ENCODE data around the gene LRRC75A.

LRRC75A gene

DNA sequence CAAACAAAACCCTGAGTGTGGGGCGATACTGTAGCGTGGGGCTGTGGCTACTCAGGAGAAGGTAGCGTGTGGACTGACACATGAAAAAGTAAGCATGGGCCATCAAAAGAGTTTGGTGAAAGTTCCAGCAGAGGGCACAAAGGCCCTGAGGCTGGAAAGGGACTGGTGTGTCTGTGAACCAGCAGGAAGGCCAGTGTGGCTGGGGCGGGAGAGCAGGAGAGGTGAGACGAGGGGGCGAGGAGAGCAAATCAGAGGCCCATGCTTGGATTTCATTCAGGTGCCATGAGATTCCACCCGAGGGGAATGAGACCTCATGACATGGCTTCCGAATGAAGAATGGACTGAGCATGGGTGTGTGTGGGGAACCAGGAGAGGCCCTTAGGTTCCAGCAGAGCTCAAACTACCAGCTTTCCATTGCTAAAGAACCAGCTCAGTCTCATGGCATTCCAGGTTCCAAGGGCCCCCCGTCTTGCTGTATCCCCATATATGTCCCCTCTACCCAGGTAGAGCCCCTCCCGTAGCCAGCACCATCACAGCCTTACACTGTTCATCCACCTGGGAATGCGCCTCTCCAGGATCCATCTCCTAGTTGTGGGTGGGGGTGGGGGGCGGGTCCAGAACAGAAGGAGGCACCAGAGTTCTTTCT, 45.5 kb downstream of the LRRC75A start:
- Histone ChIP-seq H3K36me3 (ENCODE audit: insufficient read depth, low read length) (peaks cover 84% of the 10 kb centered on the region), H4K20me1 (ENCODE audit: insufficient read depth, low read length) (no peaks in the 10 kb centered on the region), H3K9me3 (ENCODE audit: low read length) (no peaks in the 10 kb centered on the region), H3K4me2 (ENCODE audit: low read length) (no peak overlapping the region), H3K79me2 (ENCODE audit: insufficient read depth, low read length) (no peaks in the 10 kb centered on the region), H2AFZ (ENCODE audit: low read length) (no peak overlapping the region), H3F3A (ENCODE audit: insufficient read depth, low read length) (no peaks in the 10 kb centered on the region), H3K27me3 (ENCODE audit: insufficient read depth, low read length) (no peaks in the 10 kb centered on the region), H3K4me3 (ENCODE audit: low read depth, low read length, poor library complexity, severe bottlenecking) (no peak overlapping the region), H3K9ac (ENCODE audit: low read length) (no peak overlapping the region), H3K9me2 (ENCODE audit: low read depth, low read length) (no peaks in the 10 kb centered on the region), H3K27ac (ENCODE audit: low read depth, low read length, poor library complexity, severe bottlenecking) (no peak overlapping the region), H3K4me1 (ENCODE audit: insufficient read depth, low read length, severe bottlenecking) (peaks cover 15% of the 10 kb centered on the region)
- no peak for TF ChIP-seq EZH2 (IDR thresholded peaks at IDR 0.05; ENCODE audit: borderline replicate concordance, low read length)
- TF ChIP-seq, protein P1, sequence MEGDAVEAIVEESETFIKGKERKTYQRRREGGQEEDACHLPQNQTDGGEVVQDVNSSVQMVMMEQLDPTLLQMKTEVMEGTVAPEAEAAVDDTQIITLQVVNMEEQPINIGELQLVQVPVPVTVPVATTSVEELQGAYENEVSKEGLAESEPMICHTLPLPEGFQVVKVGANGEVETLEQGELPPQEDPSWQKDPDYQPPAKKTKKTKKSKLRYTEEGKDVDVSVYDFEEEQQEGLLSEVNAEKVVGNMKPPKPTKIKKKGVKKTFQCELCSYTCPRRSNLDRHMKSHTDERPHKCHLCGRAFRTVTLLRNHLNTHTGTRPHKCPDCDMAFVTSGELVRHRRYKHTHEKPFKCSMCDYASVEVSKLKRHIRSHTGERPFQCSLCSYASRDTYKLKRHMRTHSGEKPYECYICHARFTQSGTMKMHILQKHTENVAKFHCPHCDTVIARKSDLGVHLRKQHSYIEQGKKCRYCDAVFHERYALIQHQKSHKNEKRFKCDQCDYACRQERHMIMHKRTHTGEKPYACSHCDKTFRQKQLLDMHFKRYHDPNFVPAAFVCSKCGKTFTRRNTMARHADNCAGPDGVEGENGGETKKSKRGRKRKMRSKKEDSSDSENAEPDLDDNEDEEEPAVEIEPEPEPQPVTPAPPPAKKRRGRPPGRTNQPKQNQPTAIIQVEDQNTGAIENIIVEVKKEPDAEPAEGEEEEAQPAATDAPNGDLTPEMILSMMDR (IDR thresholded peaks at IDR 0.05; ENCODE audit: low read length), result no peak

DNA sequence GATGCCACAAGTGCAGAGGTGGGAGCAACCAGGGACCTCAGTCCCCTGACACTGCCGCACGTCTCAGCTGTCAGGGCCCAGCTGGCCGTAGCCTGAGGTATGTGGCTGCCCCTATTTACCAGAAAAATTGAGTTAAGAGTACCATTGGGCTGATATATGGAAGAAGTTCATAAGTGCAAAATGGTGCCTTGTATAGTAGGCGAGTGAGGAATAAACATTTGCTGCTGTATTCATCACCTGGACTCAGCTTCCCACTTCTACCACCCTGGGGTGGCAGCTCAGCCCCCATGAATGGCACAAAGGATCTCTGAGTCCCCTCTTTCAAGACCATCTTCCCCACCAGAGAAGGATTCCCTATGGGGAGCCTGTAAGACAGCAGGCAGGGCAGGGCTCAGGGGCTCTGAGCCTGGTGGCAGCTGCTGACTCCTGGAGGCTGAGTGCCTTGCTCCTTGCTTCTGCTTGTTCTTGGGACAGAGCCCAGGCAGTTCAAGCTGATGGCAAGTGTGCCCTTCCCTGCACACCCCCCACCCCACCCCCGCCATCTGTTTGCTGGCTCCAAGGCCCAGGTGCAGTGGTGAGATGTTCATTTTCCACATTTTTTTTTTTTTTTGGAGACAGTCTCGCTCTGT, 47.6 kb downstream of the LRRC75A start:
- no peaks in the 10 kb centered on the region for H3F3A ChIP-seq (ENCODE audit: insufficient read depth, low read length)
- no peak overlapping the region for H3K9ac ChIP-seq (ENCODE audit: low read length)
- no peak overlapping the region for H3K4me3 ChIP-seq (ENCODE audit: low read depth, low read length, poor library complexity, severe bottlenecking)
- H3K9me3 ChIP-seq (ENCODE audit: low read length), result no peaks in the 10 kb centered on the region
- no peak overlapping the region for H3K4me2 ChIP-seq (ENCODE audit: low read length)
- H4K20me1 ChIP-seq (ENCODE audit: insufficient read depth, low read length), result no peaks in the 10 kb centered on the region
- no peaks in the 10 kb centered on the region for H3K9me2 ChIP-seq (ENCODE audit: low read depth, low read length)
- H3K27me3 ChIP-seq (ENCODE audit: insufficient read depth, low read length), result no peaks in the 10 kb centered on the region
- peaks cover 18% of the 10 kb centered on the region for H3K79me2 ChIP-seq (ENCODE audit: insufficient read depth, low read length)
- peaks cover 32% of the 10 kb centered on the region for H3K4me1 ChIP-seq (ENCODE audit: insufficient read depth, low read length, severe bottlenecking)
- TF ChIP-seq EZH2 (IDR thresholded peaks at IDR 0.05; ENCODE audit: borderline replicate concordance, low read length), result no peak
- TF ChIP-seq, protein P1 (IDR thresholded peaks at IDR 0.05; ENCODE audit: low read length), result no peak
- no peak overlapping the region for H3K27ac ChIP-seq (ENCODE audit: low read depth, low read length, poor library complexity, severe bottlenecking)
- peaks cover 97% of the 10 kb centered on the region for H3K36me3 ChIP-seq (ENCODE audit: insufficient read depth, low read length)
- no peak overlapping the region for H2AFZ ChIP-seq (ENCODE audit: low read length)

DNA sequence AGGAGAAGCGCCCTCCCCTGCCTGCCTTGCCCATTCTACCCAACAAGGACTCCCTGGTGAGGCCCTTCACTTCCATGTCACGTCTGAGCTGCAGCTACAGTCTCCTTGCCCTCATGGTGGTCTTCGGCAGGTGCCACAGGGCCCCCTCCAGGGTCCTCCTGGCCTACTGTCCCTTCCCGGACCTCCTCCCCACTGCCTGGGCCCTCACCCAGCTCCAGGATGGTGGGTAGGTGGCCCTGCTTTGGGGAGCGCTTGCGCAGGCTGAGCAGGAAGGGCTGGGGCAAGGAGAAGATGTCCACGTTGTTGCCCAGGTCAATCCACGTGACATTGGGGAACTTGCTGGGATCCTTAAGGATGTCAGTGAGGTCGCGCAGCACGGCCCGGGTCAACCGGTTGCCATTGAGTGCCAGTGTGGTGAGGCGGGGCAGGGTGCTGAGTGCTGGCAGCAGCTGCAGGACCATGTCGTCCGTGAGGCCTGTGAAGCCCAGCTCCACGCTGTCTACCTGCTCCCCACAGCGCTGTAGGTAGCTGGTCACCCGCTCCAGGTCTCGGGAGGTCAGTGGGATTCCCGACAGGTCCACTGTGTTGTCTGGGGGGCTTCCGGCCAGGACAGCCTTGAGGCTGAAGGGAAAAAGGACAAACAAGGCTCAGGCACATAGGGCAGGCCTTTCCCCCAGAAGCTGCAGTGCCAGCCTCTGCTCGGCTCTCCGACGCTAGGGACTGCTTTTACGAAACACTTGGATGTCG, 48.3 kb downstream of the LRRC75A start:
- no peaks in the 10 kb centered on the region for H3K27me3 ChIP-seq (ENCODE audit: insufficient read depth, low read length)
- H3K36me3 ChIP-seq (ENCODE audit: insufficient read depth, low read length), result peaks cover 95% of the 10 kb centered on the region
- H3K4me3 ChIP-seq (ENCODE audit: low read depth, low read length, poor library complexity, severe bottlenecking), result no peak overlapping the region
- H3F3A ChIP-seq (ENCODE audit: insufficient read depth, low read length), result no peaks in the 10 kb centered on the region
- no peaks in the 10 kb centered on the region for H3K9me3 ChIP-seq (ENCODE audit: low read length)
- H3K9me2 ChIP-seq (ENCODE audit: low read depth, low read length), result no peaks in the 10 kb centered on the region
- H3K27ac ChIP-seq (ENCODE audit: low read depth, low read length, poor library complexity, severe bottlenecking), result no peak overlapping the region
- TF ChIP-seq EZH2 (IDR thresholded peaks at IDR 0.05; ENCODE audit: borderline replicate concordance, low read length), result no peak
- TF ChIP-seq, protein P1 (IDR thresholded peaks at IDR 0.05; ENCODE audit: low read length), result no peak
- peaks cover 32% of the 10 kb centered on the region for H3K4me1 ChIP-seq (ENCODE audit: insufficient read depth, low read length, severe bottlenecking)
- H3K9ac ChIP-seq (ENCODE audit: low read length), result no peak overlapping the region
- no peaks in the 10 kb centered on the region for H4K20me1 ChIP-seq (ENCODE audit: insufficient read depth, low read length)
- no peak overlapping the region for H2AFZ ChIP-seq (ENCODE audit: low read length)
- H3K79me2 ChIP-seq (ENCODE audit: insufficient read depth, low read length), result peaks cover 24% of the 10 kb centered on the region
- H3K4me2 ChIP-seq (ENCODE audit: low read length), result no peak overlapping the region
